Activated CD8-positive, alpha-beta T cell treated with anti-CD3 and anti-CD28 coated beads for 36 hours (primary cell): ENCODE results near the gene MAML1. TPM values are rescaled to one million over a fixed set of nuclear protein-coding genes. Genes with fewer than 3 reads are reported as not detected.
"Not testable (repeated sequence)": the region's sequence is repeated elsewhere in the genome, so short reads cannot be mapped to it uniquely, and the experiment has no call there.

ENCODE experiments used
- ATAC-seq: fragments of 200-7000 bp; cut with Tn5 transposase; one replicate; pipeline ENCODE4 v1.10.0; 2021; ENCODE audit warnings: mild to moderate bottlenecking, moderate library complexity
- CTCF ChIA-PET: fragments of 350-600 bp; sonication (Branson Sonifier 250); formaldehyde crosslinking; loops from one replicate; lab custom pipeline; 2021; ENCODE audit warnings: antibody characterized with exemption; lab: Charles Lee
- POLR2A ChIA-PET: fragments of 350-600 bp; sonication (Branson Sonifier 250); formaldehyde crosslinking; loops from one replicate; lab custom pipeline; 2021; ENCODE audit warnings: antibody characterized with exemption; lab: Charles Lee
- DNase-seq: peaks from one replicate; pipeline ENCODE4 v3.0.0-alpha.2; 2020
- H3K27ac Mint-ChIP-seq: one replicate; pipeline ENCODE4 v1.8.0; 2021; ENCODE audit warnings: mild to moderate bottlenecking, mixed read lengths
- H3K27me3 Mint-ChIP-seq: one replicate; pipeline ENCODE4 v1.8.0; 2021; ENCODE audit warnings: mixed read lengths
- H3K36me3 Mint-ChIP-seq: one replicate; pipeline ENCODE4 v1.8.0; 2021; ENCODE audit warnings: low read depth, mixed read lengths
- H3K4me1 Mint-ChIP-seq: one replicate; pipeline ENCODE4 v1.8.0; 2021; ENCODE audit warnings: low read depth, mixed read lengths
- H3K4me3 Mint-ChIP-seq: one replicate; pipeline ENCODE4 v1.8.0; 2021; ENCODE audit warnings: mild to moderate bottlenecking, moderate library complexity, mixed read lengths
- H3K9me3 Mint-ChIP-seq: one replicate; pipeline ENCODE4 v1.8.0; 2021; ENCODE audit warnings: mixed read lengths
- intact Hi-C: fragments of 100-400 bp; cut with micrococcal nuclease; formaldehyde crosslinking; loops from one replicate; pipeline ENCODE4 v1.10.0; 2022
- total RNA-seq, 2 experiments: library from RNA; stranded (reverse); gene quantifications; one replicate each; pipeline ENCODE4 v1.2.3, GENCODE V29; 2021
- TF ChIP-seq, protein P1 (sequence below): fragments of 200-600 bp; IDR thresholded peaks from one replicate; pipeline ENCODE4 v1.8.0; 2022; ENCODE audit warnings: antibody characterized with exemption, mild to moderate bottlenecking

The MAML1 gene, protein sequence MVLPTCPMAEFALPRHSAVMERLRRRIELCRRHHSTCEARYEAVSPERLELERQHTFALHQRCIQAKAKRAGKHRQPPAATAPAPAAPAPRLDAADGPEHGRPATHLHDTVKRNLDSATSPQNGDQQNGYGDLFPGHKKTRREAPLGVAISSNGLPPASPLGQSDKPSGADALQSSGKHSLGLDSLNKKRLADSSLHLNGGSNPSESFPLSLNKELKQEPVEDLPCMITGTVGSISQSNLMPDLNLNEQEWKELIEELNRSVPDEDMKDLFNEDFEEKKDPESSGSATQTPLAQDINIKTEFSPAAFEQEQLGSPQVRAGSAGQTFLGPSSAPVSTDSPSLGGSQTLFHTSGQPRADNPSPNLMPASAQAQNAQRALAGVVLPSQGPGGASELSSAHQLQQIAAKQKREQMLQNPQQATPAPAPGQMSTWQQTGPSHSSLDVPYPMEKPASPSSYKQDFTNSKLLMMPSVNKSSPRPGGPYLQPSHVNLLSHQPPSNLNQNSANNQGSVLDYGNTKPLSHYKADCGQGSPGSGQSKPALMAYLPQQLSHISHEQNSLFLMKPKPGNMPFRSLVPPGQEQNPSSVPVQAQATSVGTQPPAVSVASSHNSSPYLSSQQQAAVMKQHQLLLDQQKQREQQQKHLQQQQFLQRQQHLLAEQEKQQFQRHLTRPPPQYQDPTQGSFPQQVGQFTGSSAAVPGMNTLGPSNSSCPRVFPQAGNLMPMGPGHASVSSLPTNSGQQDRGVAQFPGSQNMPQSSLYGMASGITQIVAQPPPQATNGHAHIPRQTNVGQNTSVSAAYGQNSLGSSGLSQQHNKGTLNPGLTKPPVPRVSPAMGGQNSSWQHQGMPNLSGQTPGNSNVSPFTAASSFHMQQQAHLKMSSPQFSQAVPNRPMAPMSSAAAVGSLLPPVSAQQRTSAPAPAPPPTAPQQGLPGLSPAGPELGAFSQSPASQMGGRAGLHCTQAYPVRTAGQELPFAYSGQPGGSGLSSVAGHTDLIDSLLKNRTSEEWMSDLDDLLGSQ
- 10 to 100 TPM; 26.1 to 26.6 TPM for total RNA-seq

DNA sequence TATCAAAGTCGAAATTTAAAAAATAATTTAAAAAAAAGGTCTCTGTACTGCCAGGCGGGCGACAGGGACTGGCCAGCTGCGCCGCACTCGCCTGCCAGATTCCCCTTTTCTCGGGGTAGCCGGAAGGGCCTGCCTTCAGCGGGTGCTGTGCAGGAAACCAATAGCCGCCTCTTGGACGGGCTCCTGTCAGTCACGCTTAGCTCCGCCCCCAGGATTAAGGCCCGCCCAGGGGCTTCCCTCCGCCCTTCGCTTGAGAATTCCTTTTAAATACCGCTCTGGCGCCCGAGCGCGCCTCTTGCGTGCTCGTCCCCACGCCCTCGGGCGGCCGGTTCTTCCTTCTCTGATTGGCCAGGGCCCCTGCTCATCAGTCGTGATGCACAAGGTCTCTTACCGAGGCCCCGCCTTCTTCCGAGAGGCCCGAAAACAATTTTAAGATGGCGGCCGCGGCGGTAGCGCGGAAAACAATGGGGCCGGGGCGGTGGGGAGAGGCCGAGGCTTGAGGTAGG, at the start of gene MAML1:
Gene MAML1 (plus strand): TSS at position 411 of the 506 bp plus-strand sequence. CDS start 291 bp downstream, outside the sequence.
- no peaks in the 10 kb centered on the region for H3K9me3 Mint-ChIP-seq
- H3K4me3 Mint-ChIP-seq: peak within 1 kb of the TSS; percentile 97
- peaks cover 43% of the 10 kb centered on the region for H3K4me1 Mint-ChIP-seq
- CTCF ChIA-PET: interaction anchor here (0.9 to 4.9 kb wide), 6 partner anchors 8 to 359 kb away, joined by 3 to 25 read pairs (median 4); partner anchors contain the start of gene HNRNPH1
- POLR2A ChIA-PET: interaction anchor here (1.0 to 2.2 kb wide), 14 partner anchors 12 to 134 kb away, joined by 3 to 13 read pairs (median 3); partner anchors contain the start of genes CBY3, HNRNPH1 and LTC4S
- intact Hi-C loops: loop anchor here (2.0 kb wide), 1 partner anchor 34 kb away; the partner anchor contains the start of gene CANX
- ATAC-seq: peak; percentile 96
- peaks cover 56% of the 10 kb centered on the region for H3K36me3 Mint-ChIP-seq
- peak; percentile 100 for DNase-seq
- TF ChIP-seq, protein P1, sequence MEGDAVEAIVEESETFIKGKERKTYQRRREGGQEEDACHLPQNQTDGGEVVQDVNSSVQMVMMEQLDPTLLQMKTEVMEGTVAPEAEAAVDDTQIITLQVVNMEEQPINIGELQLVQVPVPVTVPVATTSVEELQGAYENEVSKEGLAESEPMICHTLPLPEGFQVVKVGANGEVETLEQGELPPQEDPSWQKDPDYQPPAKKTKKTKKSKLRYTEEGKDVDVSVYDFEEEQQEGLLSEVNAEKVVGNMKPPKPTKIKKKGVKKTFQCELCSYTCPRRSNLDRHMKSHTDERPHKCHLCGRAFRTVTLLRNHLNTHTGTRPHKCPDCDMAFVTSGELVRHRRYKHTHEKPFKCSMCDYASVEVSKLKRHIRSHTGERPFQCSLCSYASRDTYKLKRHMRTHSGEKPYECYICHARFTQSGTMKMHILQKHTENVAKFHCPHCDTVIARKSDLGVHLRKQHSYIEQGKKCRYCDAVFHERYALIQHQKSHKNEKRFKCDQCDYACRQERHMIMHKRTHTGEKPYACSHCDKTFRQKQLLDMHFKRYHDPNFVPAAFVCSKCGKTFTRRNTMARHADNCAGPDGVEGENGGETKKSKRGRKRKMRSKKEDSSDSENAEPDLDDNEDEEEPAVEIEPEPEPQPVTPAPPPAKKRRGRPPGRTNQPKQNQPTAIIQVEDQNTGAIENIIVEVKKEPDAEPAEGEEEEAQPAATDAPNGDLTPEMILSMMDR: no peak
- no peaks in the 10 kb centered on the region for H3K27me3 Mint-ChIP-seq
- H3K27ac Mint-ChIP-seq: peak within 1 kb of the TSS; percentile 94

DNA sequence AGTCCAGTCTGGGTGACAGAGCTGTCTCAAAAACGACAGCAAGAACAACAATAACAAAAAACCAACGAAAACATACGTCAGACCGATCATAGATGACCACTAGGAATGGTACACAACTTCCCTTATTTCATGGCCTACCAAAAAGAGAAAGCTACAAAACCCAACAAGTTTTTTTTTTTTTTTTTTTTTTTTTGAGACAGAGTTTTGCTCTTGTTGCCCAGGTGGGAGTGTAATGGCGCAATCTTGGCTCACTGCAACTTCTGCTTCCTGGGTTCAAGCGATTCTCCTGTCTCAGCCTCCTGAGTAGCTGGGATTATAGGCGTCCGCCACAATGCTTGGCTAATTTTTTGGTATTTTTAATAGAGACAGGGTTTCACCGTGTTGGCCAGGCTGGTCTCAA, 43.4 kb upstream of the MAML1 start:
- intact Hi-C loops, H3K4me3 Mint-ChIP-seq, H3K27me3 Mint-ChIP-seq, H3K4me1 Mint-ChIP-seq, ATAC-seq, H3K36me3 Mint-ChIP-seq, DNase-seq, H3K9me3 Mint-ChIP-seq, H3K27ac Mint-ChIP-seq, POLR2A ChIA-PET, CTCF ChIA-PET: not testable (repeated sequence)

DNA sequence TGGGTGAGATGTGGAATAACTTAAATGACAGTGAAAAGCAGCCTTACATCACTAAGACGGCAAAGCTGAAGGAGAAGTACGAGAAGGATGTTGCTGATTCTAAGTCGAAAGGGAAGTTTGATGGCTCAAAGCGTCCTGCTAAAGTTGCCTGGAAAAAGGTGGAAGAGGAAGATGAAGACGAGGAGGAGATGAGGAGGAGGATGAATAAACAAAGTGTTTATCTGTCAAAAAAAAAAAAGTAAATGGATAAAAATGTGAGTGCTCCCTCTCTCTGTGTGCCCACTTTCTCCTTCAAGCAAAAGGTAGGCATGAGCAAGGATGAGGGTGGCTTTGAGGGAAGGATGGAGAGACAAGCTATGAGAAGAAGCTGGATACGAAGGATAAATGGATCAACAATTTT, 38.1 kb upstream of the MAML1 start:
- intact Hi-C loops: no loop called here
- Mint-ChIP-seq H3K9me3 (no peaks in the 10 kb centered on the region), H3K27ac (no peak overlapping the region), H3K27me3 (no peaks in the 10 kb centered on the region), H3K36me3 (peaks cover 8% of the 10 kb centered on the region), H3K4me3 (no peak overlapping the region), H3K4me1 (peaks cover 12% of the 10 kb centered on the region)
- no peak for DNase-seq
- CTCF ChIA-PET: interaction anchor here (4.5 kb wide), 1 partner anchor 15 kb away, joined by 27 read pairs; the partner anchor contains the start of gene CBY3
- TF ChIP-seq, protein P1: no peak
- ATAC-seq: no peak
- POLR2A ChIA-PET: interaction anchor here (0.7 to 1.1 kb wide), 2 partner anchors 9 to 16 kb away, joined by 3 to 7 read pairs; no protein-coding TSS in a partner anchor

DNA sequence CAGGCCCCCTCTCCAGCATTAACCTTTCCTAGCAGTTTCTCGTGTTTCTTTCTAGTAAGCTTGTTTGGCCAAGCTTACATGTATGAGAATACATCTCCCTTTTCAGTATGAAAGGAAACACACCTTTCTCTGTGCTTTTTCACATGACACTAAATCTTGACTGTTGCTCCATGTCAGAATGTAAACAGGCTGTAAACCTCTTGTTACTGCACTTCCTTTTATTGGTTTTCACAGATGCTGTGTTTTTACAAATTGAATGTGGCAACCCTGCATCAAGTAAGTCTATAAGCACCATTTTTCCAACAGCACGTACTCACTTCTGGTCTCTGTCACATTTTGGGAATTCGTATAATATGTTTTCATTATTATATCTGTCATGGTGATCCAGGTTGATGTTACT, 36.0 kb upstream of the MAML1 start:
- ChIA-PET POLR2A (interaction anchor here (1.5 to 3.0 kb wide), 2 partner anchors 17 to 36 kb away, joined by 13 to 24 read pairs; partner anchors contain the start of genes CBY3 and MAML1), CTCF (interaction anchor here (4.5 kb wide), 1 partner anchor 17 kb away, joined by 27 read pairs; the partner anchor contains the start of gene CBY3)
- DNase-seq (no peak), ATAC-seq (no peak)
- peaks cover 20% of the 10 kb centered on the region for H3K36me3 Mint-ChIP-seq
- TF ChIP-seq, protein P1: no peak
- H3K4me3 Mint-ChIP-seq: no peak overlapping the region
- no peaks in the 10 kb centered on the region for H3K27me3 Mint-ChIP-seq
- no peaks in the 10 kb centered on the region for H3K9me3 Mint-ChIP-seq
- peaks cover 22% of the 10 kb centered on the region for H3K4me1 Mint-ChIP-seq
- H3K27ac Mint-ChIP-seq: peak overlapping the region; percentile 99
- intact Hi-C loops: no loop called here
